ENCODE data around the gene KLRD1.

- TF ChIP-seq, protein P1, sequence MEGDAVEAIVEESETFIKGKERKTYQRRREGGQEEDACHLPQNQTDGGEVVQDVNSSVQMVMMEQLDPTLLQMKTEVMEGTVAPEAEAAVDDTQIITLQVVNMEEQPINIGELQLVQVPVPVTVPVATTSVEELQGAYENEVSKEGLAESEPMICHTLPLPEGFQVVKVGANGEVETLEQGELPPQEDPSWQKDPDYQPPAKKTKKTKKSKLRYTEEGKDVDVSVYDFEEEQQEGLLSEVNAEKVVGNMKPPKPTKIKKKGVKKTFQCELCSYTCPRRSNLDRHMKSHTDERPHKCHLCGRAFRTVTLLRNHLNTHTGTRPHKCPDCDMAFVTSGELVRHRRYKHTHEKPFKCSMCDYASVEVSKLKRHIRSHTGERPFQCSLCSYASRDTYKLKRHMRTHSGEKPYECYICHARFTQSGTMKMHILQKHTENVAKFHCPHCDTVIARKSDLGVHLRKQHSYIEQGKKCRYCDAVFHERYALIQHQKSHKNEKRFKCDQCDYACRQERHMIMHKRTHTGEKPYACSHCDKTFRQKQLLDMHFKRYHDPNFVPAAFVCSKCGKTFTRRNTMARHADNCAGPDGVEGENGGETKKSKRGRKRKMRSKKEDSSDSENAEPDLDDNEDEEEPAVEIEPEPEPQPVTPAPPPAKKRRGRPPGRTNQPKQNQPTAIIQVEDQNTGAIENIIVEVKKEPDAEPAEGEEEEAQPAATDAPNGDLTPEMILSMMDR (IDR thresholded peaks at IDR 0.05) = no peak
- no peak for TF ChIP-seq POLR2A (IDR thresholded peaks at IDR 0.05)
These were observed 39.6 kb upstream of the KLRD1 start for GRCh38 chr12:10268037-10268436.
